GM19099 (cell line): ENCODE results near the gene PSEN1.

ENCODE experiments used
- POLR2A ChIP-seq: IDR thresholded peaks from 3 replicates; pipeline ENCODE4 v1.6.1; 2011; ENCODE audit warnings: low read depth; ENCODE audit not compliant: insufficient read length; ENCODE audit errors: extremely low read depth

The PSEN1 gene

DNA sequence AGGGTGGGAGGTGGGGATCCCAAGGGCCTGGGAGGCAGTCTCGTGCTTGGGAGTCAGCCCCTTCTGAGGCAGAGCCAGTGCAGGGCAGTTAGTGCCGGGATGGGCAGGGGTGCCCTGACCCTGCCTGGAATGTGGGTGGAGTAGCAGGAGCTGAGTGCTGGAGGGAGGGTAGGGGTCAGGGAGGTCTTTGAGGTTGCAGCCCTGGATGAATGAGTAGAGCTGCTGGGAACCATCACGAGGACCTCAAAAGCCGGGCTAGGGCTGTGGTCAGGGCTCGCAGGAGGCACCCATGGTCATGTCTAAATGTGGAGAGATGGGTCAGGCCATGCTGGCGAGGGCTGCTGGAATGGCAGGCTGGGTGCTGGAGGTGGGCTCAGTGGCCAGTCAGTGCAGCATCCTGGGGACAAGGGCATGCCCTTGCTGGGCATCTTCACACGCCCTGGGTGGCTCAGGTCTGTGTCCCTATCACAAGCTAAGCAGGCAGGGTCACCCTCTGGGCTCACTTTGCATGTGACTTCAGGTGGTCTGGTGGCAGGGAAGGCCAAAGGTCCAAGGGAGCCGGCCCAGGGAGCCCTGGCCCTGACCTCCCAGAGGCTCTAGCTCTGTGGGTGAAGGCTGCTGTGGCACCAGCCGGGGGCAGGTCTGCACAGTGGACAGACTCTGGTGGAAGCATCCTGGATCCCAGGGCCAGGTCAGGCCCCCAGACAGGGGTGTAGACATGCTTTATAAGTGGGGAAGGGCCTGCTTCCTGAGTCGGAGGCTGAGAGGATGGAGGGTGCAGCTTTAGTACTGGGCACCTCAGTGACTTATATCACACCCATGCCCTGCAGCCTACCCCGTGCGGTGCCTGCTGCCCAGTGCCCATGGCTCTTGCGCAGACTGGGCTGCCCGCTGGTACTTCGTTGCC lies 125.5 kb downstream of the PSEN1 start:
- TF ChIP-seq POLR2A, result no peak

- no peak for TF ChIP-seq POLR2A
Measured at GRCh38 chr14:73262427-73263183, 126.3 kb downstream of the PSEN1 start.

DNA sequence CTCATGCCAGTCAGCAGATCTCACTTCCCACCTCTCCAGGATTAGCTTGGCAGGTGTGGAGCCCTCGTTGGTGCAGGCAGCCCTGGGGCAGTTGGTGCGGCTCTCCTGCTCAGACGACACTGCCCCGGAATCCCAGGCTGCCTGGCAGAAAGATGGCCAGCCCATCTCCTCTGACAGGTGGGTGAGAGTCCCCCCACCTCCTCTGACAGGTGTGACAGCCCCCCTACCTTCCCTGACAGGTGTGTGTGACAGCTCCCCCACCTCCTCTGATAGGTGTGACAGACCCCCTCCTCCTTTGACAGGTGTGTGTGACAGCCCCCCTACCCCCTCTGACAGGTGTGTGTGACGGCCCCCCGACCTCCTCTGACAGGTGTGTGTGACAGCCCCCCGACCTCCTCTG lies 127.3 kb downstream of the PSEN1 start:
- no peak for TF ChIP-seq POLR2A

- no peak for TF ChIP-seq POLR2A
Measured at GRCh38 chr14:73264080-73264884, 128.0 kb downstream of the PSEN1 start.

- no peak for TF ChIP-seq POLR2A
Measured at GRCh38 chr14:73264885-73265720, 128.8 kb downstream of the PSEN1 start.

DNA sequence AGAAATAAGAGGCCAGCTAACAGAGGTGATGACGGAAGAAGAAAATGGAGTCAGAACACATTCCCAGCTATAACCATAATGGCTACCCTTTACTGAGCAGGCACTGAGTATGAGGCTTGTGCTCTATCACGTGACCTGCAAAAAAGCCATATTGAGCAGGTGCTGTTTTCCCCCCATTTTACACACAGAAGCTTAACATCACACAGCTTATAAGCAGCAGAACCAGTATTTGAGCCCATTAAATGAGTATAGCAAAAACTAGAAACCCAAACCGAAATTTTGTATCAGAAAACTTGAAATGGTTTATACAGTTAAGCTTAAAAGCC lies 129.4 kb downstream of the PSEN1 start:
- no peak for TF ChIP-seq POLR2A

DNA sequence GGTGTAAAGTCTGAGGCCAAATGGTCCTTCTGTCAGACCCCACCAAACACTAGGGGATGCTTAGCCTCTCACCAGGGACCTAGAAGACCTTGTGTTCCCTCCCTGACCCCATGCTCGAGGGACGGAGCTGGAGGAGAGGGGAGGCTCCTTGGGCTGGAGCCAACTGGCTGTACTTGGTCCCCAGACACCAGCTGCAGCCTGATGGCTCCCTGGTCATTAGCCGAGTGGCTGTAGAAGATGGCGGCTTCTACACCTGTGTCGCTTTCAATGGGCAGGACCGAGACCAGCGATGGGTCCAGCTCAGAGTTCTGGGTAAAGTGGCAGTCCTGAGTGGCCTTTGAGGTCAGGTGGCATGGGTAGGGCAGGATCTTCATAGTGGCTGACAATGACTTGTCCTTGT lies 130.0 kb downstream of the PSEN1 start:
- no peak for TF ChIP-seq POLR2A

- TF ChIP-seq POLR2A, result no peak
Measured at GRCh38 chr14:73267474-73267873, 131.2 kb downstream of the PSEN1 start.

- TF ChIP-seq POLR2A, result no peak
Measured at GRCh38 chr14:73269729-73270531, 133.6 kb downstream of the PSEN1 start.

DNA sequence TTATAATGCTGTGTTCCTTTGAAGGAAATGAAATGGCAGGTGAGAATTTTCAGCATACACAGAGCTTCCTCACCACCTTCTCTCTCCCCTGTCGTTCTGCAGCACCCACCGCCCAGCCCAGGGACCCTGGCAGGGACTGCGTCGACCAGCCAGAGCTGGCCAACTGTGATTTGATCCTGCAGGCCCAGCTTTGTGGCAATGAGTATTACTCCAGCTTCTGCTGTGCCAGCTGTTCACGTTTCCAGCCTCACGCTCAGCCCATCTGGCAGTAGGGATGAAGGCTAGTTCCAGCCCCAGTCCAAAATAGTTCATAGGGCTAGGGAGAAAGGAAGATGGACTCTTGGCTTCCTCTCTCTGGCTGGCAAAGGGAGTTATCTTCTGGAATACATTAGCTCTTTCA lies 136.1 kb downstream of the PSEN1 start:
- no peak for TF ChIP-seq POLR2A
